ENCODE data around the gene RYK. TPM values are rescaled to one million over a fixed set of nuclear protein-coding genes. Genes with fewer than 3 reads are reported as not detected.
"Not testable (repeated sequence)": the region's sequence is repeated elsewhere in the genome, so short reads cannot be mapped to it uniquely, and the experiment has no call there.

RYK gene
- polyA plus RNA-seq, 1 of the 3 experiments (the other 2 are of a cell fraction) = 25.9 TPM

- TF ChIP-seq REST (IDR thresholded peaks at IDR 0.05; ENCODE audit: low read depth, low read length) = no peak
- TF ChIP-seq RAD21 (IDR thresholded peaks at IDR 0.05; ENCODE audit: low read length) = no peak
- no peak for TF ChIP-seq TEAD4 (IDR thresholded peaks at IDR 0.05; ENCODE audit: borderline replicate concordance, insufficient read depth)
- no peak for TF ChIP-seq ZBTB33 (IDR thresholded peaks at IDR 0.05; ENCODE audit: borderline replicate concordance, low read depth)
- TF ChIP-seq GATA2 (CRISPR knock-in tag; IDR thresholded peaks at IDR 0.05) = no peak
Observed at GRCh38 chr3:134276086-134276485, 25.4 kb upstream of the RYK start (continued).

- H3K4me3 ChIP-seq (ENCODE audit: low read depth in 2 of 2, low read length in 1 of 2); H3K4me2 ChIP-seq; H3K27me3 ChIP-seq (ENCODE audit: insufficient read depth); H2AFZ ChIP-seq (ENCODE audit: low read depth); H3K27ac ChIP-seq (ENCODE audit: low read depth in 2 of 2, low read length in 1 of 2); DNase-seq; H3K36me3 ChIP-seq (replicated peaks in 1 of 2; ENCODE audit: control insufficient read depth in 1 of 2, insufficient read depth in 2 of 2, low read length in 1 of 2); H3K9ac ChIP-seq; H3K79me2 ChIP-seq (ENCODE audit: insufficient read depth); H3K4me1 ChIP-seq (ENCODE audit: control insufficient read depth in 1 of 2, insufficient read depth in 2 of 2, low read depth in 1 of 2, low read length in 1 of 2); H4K20me1 ChIP-seq (ENCODE audit: insufficient read depth); H3F3A ChIP-seq (replicated peaks; ENCODE audit: insufficient read depth); H3K9me3 ChIP-seq; POLR2A ChIA-PET; CTCF ChIA-PET; H3K9me2 ChIP-seq: not testable (repeated sequence)
Observed at GRCh38 chr3:134275110-134275509, 24.5 kb upstream of the RYK start.

- CTCF ChIA-PET = interaction anchor here (1.1 kb wide), 1 partner anchor 34 kb away, joined by 3 read pairs; no protein-coding TSS in a partner anchor
- Histone ChIP-seq H3K9me3 (no peaks in the 10 kb centered on the region), H3K4me1 (ENCODE audit: control insufficient read depth in 1 of 2, insufficient read depth in 2 of 2, low read depth in 1 of 2, low read length in 1 of 2) (no peaks in the 10 kb centered on the region), H4K20me1 (ENCODE audit: insufficient read depth) (no peaks in the 10 kb centered on the region), H3F3A (replicated peaks; ENCODE audit: insufficient read depth) (no peaks in the 10 kb centered on the region), H3K4me3 (ENCODE audit: low read depth in 2 of 2, low read length in 1 of 2) (no peak overlapping the region), H3K27ac (ENCODE audit: low read depth in 2 of 2, low read length in 1 of 2) (no peak overlapping the region), H3K79me2 (ENCODE audit: insufficient read depth) (no peaks in the 10 kb centered on the region), H3K27me3 (ENCODE audit: insufficient read depth) (no peaks in the 10 kb centered on the region), H3K9me2 (no peaks in the 10 kb centered on the region), H2AFZ (ENCODE audit: low read depth) (no peak overlapping the region), H3K4me2 (no peak overlapping the region), H3K9ac (no peak overlapping the region), H3K36me3 (replicated peaks in 1 of 2; ENCODE audit: control insufficient read depth in 1 of 2, insufficient read depth in 2 of 2, low read length in 1 of 2) (no peaks in the 10 kb centered on the region)
- POLR2A ChIA-PET = no interaction called here
- no peak for DNase-seq
- no peak for TF ChIP-seq PBX3 (IDR thresholded peaks at IDR 0.05)
- no peak for TF ChIP-seq ELF1 (IDR thresholded peaks at IDR 0.05)
- no peak for TF ChIP-seq MAX (IDR thresholded peaks at IDR 0.05; ENCODE audit: low read depth)
- no peak for TF ChIP-seq RCOR1 (IDR thresholded peaks at IDR 0.05; ENCODE audit: low read length)
- TF ChIP-seq REST (IDR thresholded peaks at IDR 0.05; ENCODE audit: low read depth, low read length) = no peak
- TF ChIP-seq FOXJ3 (CRISPR knock-in tag; IDR thresholded peaks at IDR 0.05) = no peak
- TF ChIP-seq JUND (IDR thresholded peaks at IDR 0.05) = no peak
- no peak for TF ChIP-seq GABPA (IDR thresholded peaks at IDR 0.05; ENCODE audit: low read depth)
- no peak for TF ChIP-seq GATA2 (CRISPR knock-in tag; IDR thresholded peaks at IDR 0.05)
Observed at GRCh38 chr3:134274571-134274970, 23.9 kb upstream of the RYK start.
